GM18526 (cell line): ENCODE results near the gene ATAD3A.

ENCODE experiments used
- POLR2A ChIP-seq: IDR thresholded peaks from 3 replicates; pipeline ENCODE4 v1.6.1; 2011; ENCODE audit not compliant: insufficient read length; ENCODE audit errors: extremely low read depth

The ATAD3A gene

DNA sequence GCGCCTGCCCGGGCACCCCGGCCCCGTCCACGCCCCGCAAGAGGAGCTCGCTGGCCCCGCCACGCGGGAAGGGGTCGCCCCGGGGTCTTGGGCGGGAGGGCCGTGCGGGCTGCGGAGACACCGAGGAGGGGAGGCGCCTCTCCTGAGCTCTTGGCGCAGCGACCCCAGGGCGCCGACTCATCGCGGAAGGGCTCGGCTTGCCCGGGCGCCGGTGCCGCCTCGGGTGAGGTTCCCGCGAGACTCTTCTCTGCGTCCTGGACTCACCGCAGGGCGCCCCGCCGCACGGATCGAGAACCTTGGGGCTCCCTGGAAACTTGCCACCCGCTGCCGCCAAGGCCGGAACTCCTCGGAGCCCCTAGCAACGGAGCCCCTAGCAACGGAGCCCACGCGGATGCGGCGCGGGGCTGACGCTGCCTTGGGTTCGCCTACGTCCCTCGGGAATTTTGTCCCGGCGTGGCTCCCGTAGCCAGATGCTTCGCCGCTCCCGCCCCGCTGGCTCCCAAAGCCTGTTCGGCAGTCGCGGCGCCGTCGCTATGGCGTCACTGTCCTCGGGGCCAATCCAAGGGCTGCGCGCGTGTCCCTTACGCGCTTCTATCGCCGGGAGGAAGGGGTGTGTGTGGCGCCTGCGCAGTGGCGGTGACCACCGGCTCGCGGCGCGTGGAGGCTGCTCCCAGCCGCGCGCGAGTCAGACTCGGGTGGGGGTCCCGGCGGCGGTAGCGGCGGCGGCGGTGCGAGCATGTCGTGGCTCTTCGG, at the start of gene ATAD3A:
Gene ATAD3A, plus strand, starts transcription at position 630 of the 753 bp plus-strand sequence. Its CDS starts 107 bp downstream, at position 737.
- TF ChIP-seq POLR2A, result peak; percentile 76

DNA sequence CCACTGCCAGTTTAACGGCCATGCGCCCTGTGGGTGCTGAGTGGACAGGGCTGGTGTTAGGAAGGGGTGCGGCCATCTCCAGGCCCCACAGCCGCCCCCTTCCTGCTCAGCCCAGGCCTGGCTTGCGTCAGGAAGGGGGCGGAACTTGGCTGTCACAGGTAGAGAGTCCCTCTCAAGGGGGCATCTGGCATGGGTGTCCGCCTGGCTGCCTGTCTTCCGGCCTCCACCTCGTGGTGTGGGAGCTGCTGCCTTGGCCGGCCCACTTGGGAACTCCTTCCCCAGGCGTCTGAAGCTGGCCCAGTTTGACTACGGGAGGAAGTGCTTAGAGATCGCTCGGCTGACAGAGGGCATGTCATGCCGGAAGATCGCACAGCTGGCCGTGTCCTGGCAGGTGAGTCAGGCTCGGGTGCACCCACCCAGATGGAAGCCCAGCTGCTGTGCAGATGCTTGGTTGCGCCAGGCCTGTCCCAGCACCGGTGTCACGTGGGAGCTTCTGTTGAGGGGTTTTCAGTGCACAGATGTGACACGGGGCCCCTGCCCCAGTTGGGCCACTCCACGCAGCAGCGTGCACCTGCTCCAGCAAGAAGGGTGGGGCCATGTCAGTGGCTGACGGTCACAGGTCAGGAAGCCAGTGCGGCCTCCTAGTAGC, 49.5 kb upstream of the ATAD3A start:
- TF ChIP-seq POLR2A, result no peak

DNA sequence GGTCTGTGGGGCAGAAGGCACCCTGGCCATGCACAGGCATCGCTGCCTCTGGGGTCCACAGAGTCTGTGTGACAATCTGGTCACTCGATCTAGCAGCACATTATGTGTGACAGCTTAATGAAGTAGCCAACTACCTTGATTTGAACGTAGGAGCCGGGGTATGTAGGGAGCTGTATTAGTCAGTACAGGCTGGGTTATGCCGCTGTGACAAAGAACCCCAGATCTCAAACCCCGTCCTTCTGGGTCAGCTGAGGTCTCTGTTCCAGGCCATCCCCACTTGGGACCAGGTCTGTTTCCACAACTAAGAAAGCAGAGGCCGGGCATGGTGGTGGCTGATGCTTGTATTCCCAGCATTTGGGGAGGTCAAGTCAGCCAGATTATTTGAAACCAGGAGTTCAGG, 48.6 kb upstream of the ATAD3A start:
- TF ChIP-seq POLR2A, result no peak

DNA sequence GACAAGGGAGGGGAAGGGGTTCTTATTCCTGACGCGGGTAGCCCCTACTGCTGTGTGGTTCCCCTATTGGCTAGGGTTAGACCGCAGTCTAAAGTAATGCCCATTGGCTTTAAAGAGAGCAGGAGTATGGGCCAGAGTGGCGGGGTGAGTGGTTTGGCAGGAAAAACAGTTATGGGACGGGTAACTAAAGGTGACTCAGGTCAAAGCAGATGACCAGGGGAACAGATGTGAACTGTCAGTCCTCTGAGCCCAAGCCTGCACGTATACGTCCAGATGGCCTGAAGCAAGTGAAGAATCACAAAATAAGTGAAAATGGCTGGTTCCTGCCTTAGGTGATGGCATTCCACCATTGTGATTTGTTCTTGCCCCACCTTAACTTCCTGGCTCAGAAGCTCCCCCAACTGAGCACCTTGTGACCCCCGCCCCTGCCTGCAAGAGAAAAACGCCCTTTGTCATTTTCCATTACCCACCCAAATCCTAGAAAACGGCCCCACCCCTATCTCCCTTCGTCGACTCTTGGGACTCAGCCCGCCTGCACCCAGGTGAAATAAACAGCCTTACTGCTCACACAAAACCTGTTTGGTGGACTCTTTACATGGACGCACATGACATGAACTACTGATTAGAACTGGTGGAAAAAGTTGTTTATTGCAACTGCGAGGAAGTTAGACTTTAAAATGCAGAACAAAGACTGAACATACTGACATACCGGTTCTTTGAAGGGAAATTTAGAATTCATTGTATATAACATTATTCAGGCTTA, 41.2 kb upstream of the ATAD3A start:
- TF ChIP-seq POLR2A, result no peak

DNA sequence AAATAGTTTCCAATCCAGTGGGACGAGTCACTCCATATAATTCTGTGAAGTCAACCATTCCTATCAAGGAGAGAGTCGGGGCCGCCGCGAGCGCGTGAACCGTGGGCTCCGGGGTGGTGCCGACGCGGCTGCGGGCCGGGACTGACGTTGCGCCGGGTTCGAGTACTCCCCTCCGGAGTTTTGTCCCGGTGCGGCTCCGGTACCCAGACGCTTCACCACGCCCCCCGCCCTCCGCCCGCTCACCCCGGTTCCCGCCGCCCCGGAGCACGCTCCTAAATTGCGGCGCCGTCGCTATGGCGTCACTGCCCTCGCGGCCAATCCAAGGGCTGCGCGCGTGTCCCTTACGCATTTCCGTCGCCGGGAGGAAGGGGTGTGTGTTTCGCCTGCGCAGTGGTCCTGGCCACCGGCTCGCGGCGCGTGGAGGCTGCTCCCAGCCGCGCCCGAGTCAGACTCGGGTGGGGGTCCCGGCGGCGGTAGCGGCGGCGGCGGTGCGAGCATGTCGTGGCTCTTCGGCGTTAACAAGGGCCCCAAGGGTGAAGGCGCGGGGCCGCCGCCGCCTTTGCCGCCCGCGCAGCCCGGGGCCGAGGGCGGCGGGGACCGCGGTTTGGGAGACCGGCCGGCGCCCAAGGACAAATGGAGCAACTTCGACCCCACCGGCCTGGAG, 40.4 kb upstream of the ATAD3A start, which contains the start of gene ATAD3B:
Gene ATAD3B, plus strand, starts transcription at position 377 of the 664 bp plus-strand sequence. Its CDS starts 120 bp downstream, at position 497.
- TF ChIP-seq POLR2A, result peak; percentile 66

DNA sequence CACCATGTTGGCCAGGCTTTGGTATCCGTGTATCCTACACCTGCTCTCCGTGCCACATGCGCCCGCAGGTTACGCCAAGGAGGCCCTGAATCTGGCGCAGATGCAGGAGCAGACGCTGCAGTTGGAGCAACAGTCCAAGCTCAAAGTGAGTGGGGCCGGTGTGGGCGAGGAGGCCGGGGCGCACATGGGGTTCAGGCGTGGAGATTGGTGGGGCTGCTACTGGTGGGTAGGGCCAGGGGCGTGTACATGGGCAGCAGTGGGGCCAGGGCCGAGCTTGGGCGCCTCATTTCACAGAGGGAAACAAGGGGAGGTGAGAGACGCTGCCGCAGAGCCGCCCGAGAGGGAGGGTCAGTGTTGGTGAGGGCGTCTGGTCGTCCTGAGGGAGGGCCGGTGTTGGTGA, 34.8 kb upstream of the ATAD3A start:
- TF ChIP-seq POLR2A, result no peak

DNA sequence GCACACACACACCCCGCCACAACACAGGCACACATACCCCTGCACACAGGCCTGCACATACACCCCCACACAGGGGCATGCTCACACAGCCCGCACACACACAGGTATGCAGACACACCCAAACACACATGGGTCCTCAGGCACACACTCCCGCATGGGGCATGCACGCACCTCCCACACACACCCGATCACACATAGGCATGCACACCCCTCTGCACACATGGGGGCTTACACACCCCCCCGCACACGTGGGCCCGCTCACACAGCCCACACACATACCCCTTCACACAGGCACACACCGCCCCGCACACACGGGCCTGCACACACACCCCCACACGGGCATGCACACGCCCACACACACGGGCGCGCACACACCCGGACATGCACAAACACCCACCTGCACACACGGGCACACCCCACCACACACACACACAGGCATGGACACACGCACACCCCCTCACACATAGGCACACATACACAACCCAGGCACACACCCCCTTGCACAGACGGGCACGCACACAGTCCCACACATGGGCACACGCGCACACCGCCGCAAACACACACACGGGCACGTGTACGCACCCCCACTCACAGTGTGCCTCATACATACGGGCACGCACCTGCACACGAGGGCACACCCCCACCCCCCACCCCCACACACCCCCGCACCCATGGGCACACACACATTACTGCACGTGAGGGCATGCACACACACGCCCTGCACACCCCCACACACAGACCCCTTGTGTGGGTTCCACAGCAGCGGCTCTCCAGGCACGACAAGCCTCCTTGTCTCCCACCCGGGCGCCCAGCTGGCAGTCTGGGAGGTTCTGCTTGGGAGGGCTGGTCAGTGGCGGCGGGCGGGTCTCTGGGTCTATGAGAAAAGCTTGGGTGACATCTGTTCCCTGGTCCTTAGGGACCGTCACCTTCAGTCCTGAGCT, 32.1 kb upstream of the ATAD3A start:
- TF ChIP-seq POLR2A, result no peak

DNA sequence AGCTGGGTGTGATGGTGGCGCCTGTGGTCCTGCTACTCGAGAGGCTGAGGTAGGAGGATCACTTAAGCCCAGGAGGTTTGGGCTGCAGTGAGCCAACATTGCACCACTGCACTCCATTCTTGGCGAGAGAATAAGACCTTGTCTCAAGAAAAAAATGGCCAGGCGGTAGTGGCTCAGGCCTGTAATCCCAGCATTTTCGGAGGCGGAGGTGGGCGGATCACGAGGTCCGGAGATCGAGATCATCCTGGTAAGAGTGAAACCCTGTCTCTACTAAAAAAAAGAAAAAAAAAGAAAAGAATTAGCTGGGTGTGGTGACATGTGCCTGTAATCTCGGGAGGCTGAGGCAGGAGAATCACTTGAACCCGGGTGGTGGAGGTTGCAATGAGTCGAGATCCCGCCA, 29.1 kb upstream of the ATAD3A start:
- TF ChIP-seq POLR2A, result no peak

DNA sequence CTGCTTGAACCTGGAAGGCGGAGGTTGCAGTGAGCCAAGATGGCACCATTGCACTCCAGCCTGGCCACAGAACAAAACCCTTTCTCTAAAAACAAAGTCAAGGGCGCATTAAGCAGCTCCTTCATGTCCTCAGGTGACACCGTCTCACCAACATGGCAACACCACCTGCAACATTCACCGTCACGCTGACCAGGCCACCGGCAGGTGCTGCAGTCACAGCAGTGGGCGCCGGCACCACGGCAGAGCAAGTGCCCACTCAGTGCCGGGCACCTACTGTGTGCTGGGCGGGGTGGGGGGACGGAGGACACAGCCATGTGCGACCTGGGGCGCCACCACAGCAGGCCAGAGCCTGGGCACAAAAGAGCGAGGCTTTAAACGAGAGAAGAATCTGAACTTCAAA, 28.2 kb upstream of the ATAD3A start:
- no peak for TF ChIP-seq POLR2A

DNA sequence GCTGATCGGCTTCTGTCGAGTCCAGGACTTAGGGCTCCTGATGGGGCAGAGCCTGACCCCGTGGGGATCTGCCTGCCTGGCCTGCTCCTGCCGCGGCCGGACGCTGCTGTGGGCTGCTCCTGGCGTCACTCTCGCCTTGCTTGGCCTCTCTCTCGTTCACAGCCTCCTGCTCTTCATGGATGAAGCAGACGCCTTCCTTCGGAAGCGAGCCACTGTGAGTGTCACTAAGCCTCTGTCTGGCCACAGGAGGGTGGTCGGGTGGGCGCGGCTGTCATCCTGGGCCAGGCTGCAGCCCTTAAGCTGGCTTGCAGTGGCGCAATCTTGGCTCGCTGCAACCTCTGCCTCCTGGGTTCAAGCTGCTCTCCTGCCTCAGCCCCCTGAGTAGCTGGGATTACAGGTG, 24.3 kb upstream of the ATAD3A start:
- no peak for TF ChIP-seq POLR2A

DNA sequence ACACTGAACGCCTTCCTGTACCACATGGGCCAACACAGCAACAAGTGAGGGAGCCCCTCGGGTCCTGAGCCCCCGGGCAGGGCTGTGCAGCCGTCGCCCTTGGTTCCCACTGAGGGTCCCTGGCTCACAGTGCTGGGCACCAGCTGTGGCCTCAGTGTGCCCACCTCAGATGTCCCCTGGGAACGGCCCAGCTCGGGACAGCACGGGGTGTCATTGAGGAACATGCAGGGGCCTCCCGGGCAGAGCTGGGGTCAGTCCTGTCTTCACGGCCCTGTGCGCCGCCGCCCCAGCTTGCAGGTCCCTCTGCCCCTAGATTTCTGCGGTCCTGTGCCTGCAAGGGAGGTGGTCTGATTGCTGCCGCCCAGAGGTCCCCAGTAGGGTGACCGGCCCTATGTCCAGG, 22.7 kb upstream of the ATAD3A start:
- no peak for TF ChIP-seq POLR2A

DNA sequence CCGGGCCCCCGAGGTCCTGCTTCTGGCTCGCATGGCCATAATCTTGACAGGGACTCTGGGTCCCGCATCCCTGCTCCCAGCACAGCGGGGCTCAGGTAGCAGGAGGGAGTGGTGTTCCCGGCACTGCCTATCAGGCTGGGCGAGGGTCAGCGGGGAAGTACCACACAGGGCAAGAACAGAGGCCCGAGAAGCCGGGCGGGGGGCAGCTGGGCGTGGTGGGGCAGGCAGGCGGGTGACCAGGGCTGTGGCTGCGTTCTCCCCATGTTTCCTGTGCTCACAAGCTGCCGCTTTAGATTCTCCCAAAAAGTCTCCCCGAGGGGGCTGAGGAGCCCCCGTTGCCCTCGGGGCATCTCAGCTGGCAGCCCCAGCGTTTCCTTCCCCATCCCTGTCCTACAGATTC, 22.1 kb upstream of the ATAD3A start:
- TF ChIP-seq POLR2A, result no peak

DNA sequence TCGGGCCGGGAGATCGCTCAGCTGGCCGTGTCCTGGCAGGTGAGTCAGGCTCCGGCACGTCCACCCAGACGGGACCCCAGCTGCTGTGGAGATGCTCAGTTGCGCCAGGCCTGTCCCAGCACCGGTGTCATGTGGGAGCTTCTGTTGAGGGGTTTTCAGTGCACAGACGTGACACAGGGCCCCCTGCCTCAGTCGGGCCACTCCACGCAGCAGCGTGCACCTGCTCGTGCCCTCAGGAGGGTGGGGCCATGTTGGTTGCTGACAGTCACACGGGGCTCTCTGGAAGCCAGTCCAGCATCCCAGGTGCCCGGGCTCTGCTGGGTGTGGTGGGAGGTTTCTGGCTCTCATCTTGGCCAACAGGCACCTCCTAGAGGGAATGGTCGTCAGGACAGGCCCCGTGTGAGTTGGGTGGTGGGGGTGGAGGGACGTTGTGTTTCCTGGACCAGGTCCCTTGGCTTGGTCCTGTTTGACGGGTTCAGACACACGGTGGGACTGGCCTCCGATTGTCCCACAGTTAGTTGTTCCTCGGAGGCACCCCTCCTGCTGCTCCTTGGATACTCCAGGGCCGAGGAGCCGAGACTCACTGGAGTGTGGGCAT, 21.2 kb upstream of the ATAD3A start:
- TF ChIP-seq POLR2A, result no peak

DNA sequence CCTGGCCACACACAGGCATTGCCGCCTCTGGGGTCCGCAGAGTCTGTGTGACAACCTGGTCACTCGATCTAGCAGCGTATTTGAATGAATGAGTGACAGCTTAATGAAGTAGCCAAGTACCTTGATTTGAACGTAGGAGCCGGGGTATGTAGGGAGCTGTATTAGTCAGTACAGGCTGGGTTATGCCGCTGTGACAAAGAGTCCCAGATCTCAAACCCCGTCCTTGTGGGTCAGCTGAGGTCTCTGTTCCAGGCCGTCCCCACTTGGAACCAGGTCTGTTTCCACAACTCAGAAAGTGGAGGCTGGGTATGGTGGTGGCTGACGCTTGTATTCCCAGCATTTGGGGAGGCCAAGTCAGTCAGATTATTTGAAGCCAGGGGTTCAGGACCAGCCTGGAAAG, 20.4 kb upstream of the ATAD3A start:
- no peak for TF ChIP-seq POLR2A
